Measurements from ENCODE around the gene CRABP1.

- TF ChIP-seq CTCF (IDR thresholded peaks at IDR 0.05) (no peak), POLR2A (IDR thresholded peaks at IDR 0.05) (no peak)
Observed at GRCh38 chr15:78396186-78396814, 56.1 kb downstream of the CRABP1 start.
